SJCRH30 (cell line): ENCODE results near the gene UNC5A. TPM values are rescaled to one million over a fixed set of nuclear protein-coding genes. Genes with fewer than 3 reads are reported as not detected.
A peak's percentile ranks its signal among the peaks of the same experiment; 100 is the strongest.
"Not testable (repeated sequence)": the region's sequence is repeated elsewhere in the genome, so short reads cannot be mapped to it uniquely, and the experiment has no call there.

Experiments used
- DNase-seq, 2 experiments: peaks; one replicate each; pipeline ENCODE4 v3.0.0-alpha.2; 2015 to 2020
- H3K27ac ChIP-seq: fragments of 250-450 bp; sonication (Bioruptor Pico); 2 replicates; pipeline ENCODE4 v1.5.1; 2020; ENCODE audit warnings: mild to moderate bottlenecking, moderate library complexity
- H3K27me3 ChIP-seq: fragments of 250-450 bp; sonication (Bioruptor Pico); 2 replicates; pipeline ENCODE4 v1.5.1; 2020; ENCODE audit warnings: mild to moderate bottlenecking, moderate library complexity
- H3K36me3 ChIP-seq: fragments of 250-450 bp; sonication (Bioruptor Pico); 2 replicates; pipeline ENCODE4 v1.5.1; 2020; ENCODE audit warnings: mild to moderate bottlenecking, moderate library complexity
- H3K4me1 ChIP-seq: fragments of 250-450 bp; sonication (Bioruptor Pico); 2 replicates; pipeline ENCODE4 v1.5.1; 2020; ENCODE audit warnings: mild to moderate bottlenecking, moderate library complexity
- H3K4me3 ChIP-seq: fragments of 250-450 bp; sonication (Bioruptor Pico); 2 replicates; pipeline ENCODE4 v1.5.1; 2020; ENCODE audit warnings: mild to moderate bottlenecking, moderate library complexity
- H3K9me3 ChIP-seq: fragments of 250-450 bp; sonication (Bioruptor Pico); replicated peaks from 2 replicates; pipeline ENCODE4 v1.5.1; 2020; ENCODE audit warnings: mild to moderate bottlenecking, moderate library complexity
- total RNA-seq: library from RNA; depleted of rRNA; stranded (reverse); fragments of >200 nt; shearing (Covaris generic); gene quantifications from 2 replicates; pipeline ENCODE4 v1.2.3, GENCODE V29; 2014

The UNC5A gene
- total RNA-seq, 1 experiment from 2014 or later: 0.18 TPM

GRCh38 chr5:176861276-176861675, 50.9 kb downstream of the UNC5A start:
- no peak overlapping the region for H3K4me3 ChIP-seq
- H3K9me3 ChIP-seq: no peaks in the 10 kb centered on the region
- H3K4me1 ChIP-seq: no peaks in the 10 kb centered on the region
- H3K27me3 ChIP-seq: peaks cover 40% of the 10 kb centered on the region
- no peak overlapping the region for H3K27ac ChIP-seq
- DNase-seq: no peak
- H3K36me3 ChIP-seq: no peaks in the 10 kb centered on the region

DNA sequence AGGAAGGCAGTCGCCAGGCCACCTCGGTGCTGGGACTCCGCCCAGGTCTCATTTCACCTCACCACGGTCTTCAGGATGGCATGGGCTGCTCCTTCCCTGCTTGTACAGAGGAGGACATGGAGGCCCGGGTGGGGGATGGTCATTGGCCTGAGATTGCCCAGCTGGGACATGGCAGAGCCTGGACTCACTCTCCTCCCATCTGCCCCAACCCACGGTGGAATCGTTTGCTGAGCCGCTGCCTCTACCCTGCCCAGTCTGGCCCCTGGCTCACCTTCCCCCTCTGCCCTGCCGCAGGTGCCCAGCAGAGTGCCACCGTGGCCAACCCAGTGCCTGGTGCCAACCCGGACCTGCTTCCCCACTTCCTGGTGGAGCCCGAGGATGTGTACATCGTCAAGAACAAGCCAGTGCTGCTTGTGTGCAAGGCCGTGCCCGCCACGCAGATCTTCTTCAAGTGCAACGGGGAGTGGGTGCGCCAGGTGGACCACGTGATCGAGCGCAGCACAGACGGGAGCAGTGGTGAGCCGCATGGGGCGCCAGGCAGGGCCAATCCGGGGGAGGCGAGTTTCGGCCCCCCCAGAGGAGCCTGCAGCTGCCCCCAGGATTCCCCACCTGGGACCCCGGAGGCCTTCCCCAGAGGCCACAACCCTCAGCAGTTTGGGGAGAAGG, 52.1 kb downstream of the UNC5A start:
- Histone ChIP-seq H3K27me3 (peaks cover 38% of the 10 kb centered on the region), H3K36me3 (no peaks in the 10 kb centered on the region), H3K27ac (no peak overlapping the region), H3K9me3 (no peaks in the 10 kb centered on the region), H3K4me3 (no peak overlapping the region), H3K4me1 (no peaks in the 10 kb centered on the region)
- DNase-seq: no peak

DNA sequence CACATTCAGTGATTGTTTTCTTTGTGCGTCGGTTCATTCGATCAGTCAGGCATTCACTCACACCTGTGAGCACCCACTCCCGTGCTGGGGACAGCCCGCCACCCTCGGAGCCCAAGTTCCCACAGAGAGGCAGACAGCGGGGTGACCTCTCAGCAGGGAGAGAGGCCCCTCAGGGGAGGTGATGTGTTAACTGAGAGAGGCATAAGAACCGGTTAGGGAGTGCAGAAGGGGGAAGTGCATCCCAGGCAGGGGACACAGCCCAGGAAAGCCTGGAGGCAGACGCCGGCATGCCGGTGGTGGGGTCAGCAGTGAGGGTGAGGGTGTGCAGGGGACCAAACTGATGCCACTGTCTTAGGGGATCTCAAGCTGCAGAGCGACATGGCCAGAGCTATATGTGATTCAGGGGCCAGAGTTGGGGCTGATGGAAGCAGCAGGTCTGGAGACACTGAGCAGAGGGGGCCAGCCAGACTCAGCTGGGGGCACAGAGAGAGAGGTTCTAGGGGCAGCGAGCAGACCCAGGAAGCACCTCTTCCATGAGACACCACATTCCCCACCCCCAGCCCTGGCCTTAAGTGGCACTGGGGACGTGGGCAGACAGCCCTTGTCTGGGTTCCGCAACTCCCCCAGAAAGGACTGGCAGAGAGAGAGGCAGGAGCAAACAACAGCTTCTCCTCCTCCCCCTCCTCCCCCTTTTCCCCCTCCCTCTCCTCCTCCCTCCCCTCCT, 52.8 kb downstream of the UNC5A start:
- no peaks in the 10 kb centered on the region for H3K4me1 ChIP-seq
- DNase-seq: no peak
- peaks cover 36% of the 10 kb centered on the region for H3K27me3 ChIP-seq
- H3K36me3 ChIP-seq: no peaks in the 10 kb centered on the region
- H3K9me3 ChIP-seq: no peaks in the 10 kb centered on the region
- no peak overlapping the region for H3K4me3 ChIP-seq
- no peak overlapping the region for H3K27ac ChIP-seq

GRCh38 chr5:176863765-176864098, 53.4 kb downstream of the UNC5A start:
- peaks cover 36% of the 10 kb centered on the region for H3K27me3 ChIP-seq

DNA sequence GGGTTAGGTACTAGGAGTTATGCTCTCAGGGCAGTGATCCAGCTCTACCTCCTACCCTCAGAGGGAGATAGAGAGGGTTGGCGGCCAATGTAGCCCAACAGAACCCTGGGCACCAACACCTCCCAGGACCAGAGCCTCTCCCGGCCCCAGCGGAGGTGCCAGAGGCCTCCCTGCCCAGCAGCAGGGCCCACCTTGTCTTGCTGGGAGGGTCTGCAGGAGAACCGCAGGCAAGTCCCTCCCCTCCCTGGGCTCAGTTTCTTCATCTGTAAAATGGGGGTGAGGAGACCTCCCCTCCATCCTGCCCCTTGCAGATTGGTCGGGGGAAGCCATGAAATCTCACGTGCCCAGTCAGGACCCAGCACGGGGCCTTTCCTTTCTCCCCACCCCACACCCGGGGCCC, 54.4 kb downstream of the UNC5A start:
- peaks cover 36% of the 10 kb centered on the region for H3K27me3 ChIP-seq
- H3K4me1 ChIP-seq: no peaks in the 10 kb centered on the region
- H3K36me3 ChIP-seq: no peaks in the 10 kb centered on the region
- H3K27ac ChIP-seq: no peak overlapping the region
- no peaks in the 10 kb centered on the region for H3K9me3 ChIP-seq
- no peak for DNase-seq
- H3K4me3 ChIP-seq: no peak overlapping the region

More at GRCh38 chr5:176863765-176864098, 53.4 kb downstream of the UNC5A start:
- DNase-seq: no peak
- Histone ChIP-seq H3K27ac (no peak overlapping the region), H3K9me3 (no peaks in the 10 kb centered on the region), H3K36me3 (no peaks in the 10 kb centered on the region), H3K4me3 (no peak overlapping the region), H3K4me1 (no peaks in the 10 kb centered on the region)

DNA sequence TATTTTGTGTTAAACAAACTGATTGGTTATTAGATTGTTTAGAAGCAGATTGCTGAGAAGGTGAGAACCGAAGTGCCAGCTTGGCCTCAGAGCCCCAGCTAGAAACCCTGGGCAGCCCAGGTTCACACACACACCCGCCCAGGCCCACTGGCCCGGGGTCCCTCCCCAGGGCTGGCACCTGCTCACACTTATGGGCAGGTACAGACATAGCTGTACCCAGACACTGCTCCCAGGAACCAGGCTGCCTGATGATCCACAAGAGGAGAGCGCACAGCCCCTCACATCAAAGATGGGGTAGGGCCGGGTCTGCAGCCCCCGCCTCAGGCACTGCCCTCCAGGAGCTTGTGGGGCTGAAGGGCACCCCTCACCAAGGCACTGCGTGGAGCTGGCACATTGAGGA, 55.6 kb downstream of the UNC5A start:
- no peak overlapping the region for H3K4me3 ChIP-seq
- H3K27me3 ChIP-seq: peaks cover 36% of the 10 kb centered on the region
- no peaks in the 10 kb centered on the region for H3K9me3 ChIP-seq
- DNase-seq: no peak
- no peak overlapping the region for H3K27ac ChIP-seq
- H3K4me1 ChIP-seq: no peaks in the 10 kb centered on the region
- H3K36me3 ChIP-seq: no peaks in the 10 kb centered on the region

GRCh38 chr5:176866707-176867310, 56.5 kb downstream of the UNC5A start:
- DNase-seq: no peak
- H3K27me3 ChIP-seq: peaks cover 34% of the 10 kb centered on the region
- H3K9me3 ChIP-seq: no peaks in the 10 kb centered on the region
- H3K4me3 ChIP-seq: no peak overlapping the region
- H3K4me1 ChIP-seq: no peaks in the 10 kb centered on the region
- no peaks in the 10 kb centered on the region for H3K36me3 ChIP-seq
- no peak overlapping the region for H3K27ac ChIP-seq

GRCh38 chr5:176868126-176868525, 57.8 kb downstream of the UNC5A start:
- H3K9me3 ChIP-seq: no peaks in the 10 kb centered on the region
- no peak overlapping the region for H3K4me3 ChIP-seq
- no peaks in the 10 kb centered on the region for H3K36me3 ChIP-seq
- no peak overlapping the region for H3K27ac ChIP-seq
- H3K4me1 ChIP-seq: no peaks in the 10 kb centered on the region
- DNase-seq: no peak
- H3K27me3 ChIP-seq: peaks cover 21% of the 10 kb centered on the region

DNA sequence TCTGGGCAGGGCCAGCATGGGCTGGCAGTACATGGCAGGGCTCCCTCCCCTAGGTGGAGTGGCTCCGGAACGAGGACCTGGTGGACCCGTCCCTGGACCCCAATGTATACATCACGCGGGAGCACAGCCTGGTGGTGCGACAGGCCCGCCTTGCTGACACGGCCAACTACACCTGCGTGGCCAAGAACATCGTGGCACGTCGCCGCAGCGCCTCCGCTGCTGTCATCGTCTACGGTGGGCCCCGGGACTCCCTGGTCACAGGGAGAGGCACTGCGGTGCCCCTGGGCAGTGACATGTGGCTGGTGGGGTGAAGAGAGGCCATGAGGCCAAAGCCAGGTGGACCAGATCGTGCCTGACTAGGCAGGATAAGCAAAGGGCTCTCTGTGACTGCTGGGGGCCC, 58.4 kb downstream of the UNC5A start:
- Histone ChIP-seq H3K4me1 (no peaks in the 10 kb centered on the region), H3K27ac (no peak overlapping the region), H3K9me3 (no peaks in the 10 kb centered on the region), H3K36me3 (no peaks in the 10 kb centered on the region), H3K27me3 (peaks cover 22% of the 10 kb centered on the region; the same call in 1 of the 2 replicates), H3K4me3 (no peak overlapping the region)
- no peak for DNase-seq

DNA sequence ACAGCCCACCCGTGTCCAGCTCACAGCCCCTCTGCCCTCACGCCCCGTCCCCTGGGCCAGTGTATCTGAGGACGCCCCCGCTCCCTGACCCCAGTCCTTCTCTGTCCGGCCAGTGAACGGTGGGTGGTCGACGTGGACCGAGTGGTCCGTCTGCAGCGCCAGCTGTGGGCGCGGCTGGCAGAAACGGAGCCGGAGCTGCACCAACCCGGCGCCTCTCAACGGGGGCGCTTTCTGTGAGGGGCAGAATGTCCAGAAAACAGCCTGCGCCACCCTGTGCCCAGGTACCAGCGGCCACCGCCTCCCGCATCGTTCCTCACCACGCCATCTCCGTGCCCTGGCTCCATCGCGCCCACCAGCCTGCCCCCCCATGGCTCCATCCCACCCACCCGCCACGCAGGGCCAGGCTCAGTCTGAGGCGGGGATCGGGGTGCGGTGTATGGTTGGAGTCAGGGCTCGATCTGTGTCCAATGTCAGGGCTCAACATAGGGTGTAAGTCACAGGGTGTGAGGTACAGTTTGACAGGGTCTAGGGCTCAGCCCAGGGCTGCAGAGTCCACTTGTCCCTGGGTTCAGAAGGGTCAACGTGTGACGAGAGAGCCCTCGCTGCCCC, 59.2 kb downstream of the UNC5A start:
- H3K9me3 ChIP-seq: no peaks in the 10 kb centered on the region
- H3K4me3 ChIP-seq: no peak overlapping the region
- DNase-seq: no peak
- no peak overlapping the region for H3K27ac ChIP-seq
- H3K27me3 ChIP-seq: peaks cover 27% of the 10 kb centered on the region
- H3K36me3 ChIP-seq: no peaks in the 10 kb centered on the region
- H3K4me1 ChIP-seq: no peaks in the 10 kb centered on the region

GRCh38 chr5:176870110-176870591, 59.8 kb downstream of the UNC5A start:
- Histone ChIP-seq H3K9me3 (no peaks in the 10 kb centered on the region), H3K27me3 (peaks cover 25% of the 10 kb centered on the region), H3K36me3 (no peaks in the 10 kb centered on the region), H3K27ac (no peak overlapping the region), H3K4me3 (no peak overlapping the region), H3K4me1 (no peaks in the 10 kb centered on the region)
- peak; percentile 43 to 60 for DNase-seq

DNA sequence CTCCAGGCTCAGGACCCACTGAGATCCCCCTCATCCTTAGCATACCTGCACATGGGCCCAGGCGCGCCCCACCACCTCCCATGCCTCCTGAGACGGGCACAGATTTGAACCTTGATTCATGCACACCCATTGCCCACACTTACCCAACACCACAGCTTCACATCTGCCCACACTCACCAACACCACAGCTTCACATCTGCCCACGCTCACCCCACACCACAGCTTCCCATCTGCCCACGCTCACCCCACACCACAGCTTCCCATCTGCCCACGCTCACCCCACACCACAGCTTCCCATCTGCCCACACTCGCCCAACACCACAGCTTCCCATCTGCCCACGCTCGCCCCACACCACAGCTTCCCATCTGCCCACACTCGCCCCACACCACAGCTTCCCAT, 60.3 kb downstream of the UNC5A start:
- DNase-seq, H3K4me3 ChIP-seq, H3K9me3 ChIP-seq, H3K36me3 ChIP-seq, H3K27ac ChIP-seq, H3K4me1 ChIP-seq: not testable (repeated sequence)
- H3K27me3 ChIP-seq: peaks cover 27% of the 10 kb centered on the region

DNA sequence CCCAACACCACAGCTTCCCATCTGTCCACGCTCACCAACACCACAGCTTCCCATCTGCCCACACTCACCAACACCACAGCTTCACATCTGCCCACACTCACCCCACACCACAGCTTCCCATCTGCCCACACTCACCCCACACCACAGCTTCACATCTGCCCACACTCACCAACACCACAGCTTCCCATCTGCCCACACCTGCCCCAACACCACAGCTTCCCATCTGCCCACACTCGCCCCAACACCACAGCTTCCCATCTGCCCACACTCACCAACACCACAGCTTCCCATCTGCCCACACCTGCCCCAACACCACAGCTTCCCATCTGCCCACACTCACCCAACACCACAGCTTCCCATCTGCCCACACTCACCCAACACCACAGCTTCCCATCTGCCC, 62.2 kb downstream of the UNC5A start:
- H3K9me3 ChIP-seq: not testable (repeated sequence)
- peaks cover 38% of the 10 kb centered on the region for H3K27me3 ChIP-seq

GRCh38 chr5:176873011-176873410, 62.7 kb downstream of the UNC5A start:
- not testable (repeated sequence) for H3K36me3 ChIP-seq, DNase-seq, H3K27ac ChIP-seq, H3K4me1 ChIP-seq, H3K4me3 ChIP-seq, H3K9me3 ChIP-seq
- peaks cover 42% of the 10 kb centered on the region for H3K27me3 ChIP-seq

More for the DNA sequence above, 62.2 kb downstream of the UNC5A start:
- not testable (repeated sequence) for H3K27ac ChIP-seq, DNase-seq, H3K4me1 ChIP-seq, H3K36me3 ChIP-seq, H3K4me3 ChIP-seq

DNA sequence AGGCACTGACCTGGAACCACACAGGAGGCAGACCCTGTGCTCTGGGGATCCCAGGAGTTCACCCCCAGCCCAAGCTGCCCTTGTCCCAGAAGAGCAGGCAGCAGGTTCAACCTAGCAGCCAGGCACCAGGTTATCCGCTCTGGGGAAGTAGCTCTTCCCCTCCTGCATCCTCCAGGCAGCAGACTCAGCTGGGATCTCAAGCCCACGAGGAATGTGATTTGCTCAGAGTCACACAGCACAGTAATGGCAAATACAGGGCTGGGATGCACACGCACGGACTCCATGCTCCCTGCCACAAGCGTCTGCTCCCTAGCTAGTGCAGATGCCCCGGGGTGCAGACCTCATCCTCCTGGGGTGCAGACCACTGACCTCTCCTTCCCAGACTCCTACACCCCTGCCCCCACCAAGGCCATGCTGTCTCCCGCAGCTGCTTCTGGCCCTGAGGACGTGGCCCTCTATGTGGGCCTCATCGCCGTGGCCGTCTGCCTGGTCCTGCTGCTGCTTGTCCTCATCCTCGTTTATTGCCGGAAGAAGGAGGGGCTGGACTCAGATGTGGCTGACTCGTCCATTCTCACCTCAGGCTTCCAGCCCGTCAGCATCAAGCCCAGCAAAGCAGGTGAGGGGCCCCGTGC, 63.3 kb downstream of the UNC5A start:
- Histone ChIP-seq H3K27ac (no peak overlapping the region), H3K27me3 (peaks cover 45% of the 10 kb centered on the region), H3K4me1 (no peaks in the 10 kb centered on the region), H3K4me3 (no peak overlapping the region), H3K9me3 (no peaks in the 10 kb centered on the region), H3K36me3 (no peaks in the 10 kb centered on the region)
- no peak for DNase-seq
